Measurements from ENCODE around the gene ZNF793.

Gene ZNF793

DNA sequence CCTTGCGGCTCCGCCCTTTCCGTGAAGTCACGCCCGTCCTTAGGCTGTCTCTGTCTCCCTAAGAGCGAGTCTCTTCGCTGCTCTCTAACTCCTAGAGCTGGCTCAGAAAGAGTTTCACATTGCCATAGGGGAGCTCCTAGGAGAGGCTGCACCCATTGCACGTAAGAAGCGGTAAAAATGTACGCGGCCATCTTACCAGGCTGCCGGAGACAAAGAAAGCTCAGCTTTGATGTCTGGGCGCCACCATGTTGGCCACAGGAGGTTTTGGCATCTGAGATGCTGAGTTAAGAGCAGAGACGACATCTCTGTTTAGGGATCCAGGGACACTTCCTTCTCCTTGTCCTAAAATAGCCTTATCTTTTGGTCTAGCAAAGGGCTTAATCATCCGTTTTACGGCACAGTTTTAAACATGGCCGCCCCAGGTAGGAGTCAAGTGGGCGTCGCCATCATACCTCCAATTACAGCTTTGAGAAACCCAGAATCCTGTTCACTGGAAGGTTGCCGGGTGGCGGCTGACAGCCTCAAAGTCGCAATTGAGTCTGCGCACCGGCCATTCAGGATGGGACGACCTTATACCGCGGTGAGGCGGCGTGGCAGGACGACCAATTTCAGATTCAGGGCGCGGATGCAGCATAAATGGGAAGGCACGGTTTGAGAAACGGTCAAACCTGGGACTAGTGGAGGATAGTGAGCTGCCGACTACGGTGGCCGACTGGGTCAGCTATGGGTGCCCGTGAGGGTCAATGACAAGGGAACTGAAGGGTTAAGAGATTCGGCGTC is at the start of gene ZNF793:
Gene ZNF793, plus strand, starts transcription at position 553 of the 780 bp plus-strand sequence. CDS start 16,501 bp downstream, outside the sequence.
- peak; percentile 83 to 85 for DNase-seq

DNA sequence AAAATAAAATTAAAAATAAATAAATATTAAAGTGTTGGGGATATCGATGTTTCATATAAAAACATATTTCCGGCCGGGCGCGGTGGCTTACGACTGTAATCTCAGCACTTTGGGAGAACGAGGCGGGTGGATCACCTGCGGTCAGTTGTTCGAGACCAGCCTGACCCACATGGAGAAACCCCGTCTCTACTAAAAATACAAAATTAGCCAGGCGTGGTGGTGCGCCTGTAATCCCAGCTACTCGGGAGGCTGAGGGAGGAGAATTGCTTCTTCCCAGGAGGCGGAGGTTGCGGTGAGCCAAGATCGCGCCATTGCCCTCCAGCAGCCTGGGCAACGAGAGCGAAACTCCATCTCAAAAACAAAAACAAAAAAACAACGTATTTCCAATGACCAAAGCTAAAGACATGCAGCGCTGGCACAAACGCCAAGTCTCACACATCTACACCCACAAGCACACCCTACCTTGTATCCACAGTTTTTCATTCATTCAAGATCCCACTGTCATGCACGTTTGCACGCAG is 40.4 kb upstream of the ZNF793 start:
- DNase-seq: no peak

DNA sequence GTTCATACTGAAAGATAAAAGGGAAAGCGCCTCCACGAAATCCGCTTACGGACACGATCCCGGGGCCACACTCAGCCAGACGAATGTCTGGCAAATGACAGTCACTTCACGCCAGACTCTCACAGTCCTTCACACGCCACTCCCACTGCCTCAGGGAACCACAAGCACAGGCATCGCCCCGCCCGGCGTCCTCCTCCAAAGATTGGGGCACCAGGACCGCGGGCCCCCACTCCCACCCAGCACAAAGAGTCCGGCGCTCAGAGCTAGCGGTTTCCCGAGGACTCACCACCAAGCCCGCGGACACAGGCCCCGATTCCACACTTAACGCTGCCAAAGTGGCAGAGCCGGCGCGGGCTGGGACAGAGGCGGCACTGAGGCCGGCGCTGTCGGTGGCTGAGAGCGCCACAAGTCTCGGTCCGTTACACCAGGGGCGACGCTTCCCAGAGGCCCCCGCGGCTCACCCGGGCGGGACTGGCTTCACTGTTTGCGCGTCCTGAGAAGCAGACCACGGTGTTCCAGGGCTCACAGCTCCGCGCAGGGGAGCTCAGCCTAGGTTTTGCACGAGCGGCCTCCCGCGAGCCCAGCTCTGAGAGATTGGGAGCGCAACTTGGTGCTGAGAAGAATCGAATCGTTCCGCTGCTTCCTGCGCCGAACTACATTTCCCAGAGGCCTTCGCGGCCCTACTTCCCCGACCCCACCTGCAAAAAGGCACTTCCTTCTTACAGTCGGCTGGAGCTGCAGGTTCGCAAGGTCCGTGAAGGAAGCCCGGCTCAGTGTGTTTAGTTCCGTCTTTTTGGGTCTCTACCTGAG is 39.7 kb upstream of the ZNF793 start, which contains the start of gene ZNF569:
Gene ZNF569, minus strand, starts transcription at position 647 of the 810 bp plus-strand sequence. CDS start 22,523 bp downstream, outside the sequence.
- peak; percentile 90 for DNase-seq

DNA sequence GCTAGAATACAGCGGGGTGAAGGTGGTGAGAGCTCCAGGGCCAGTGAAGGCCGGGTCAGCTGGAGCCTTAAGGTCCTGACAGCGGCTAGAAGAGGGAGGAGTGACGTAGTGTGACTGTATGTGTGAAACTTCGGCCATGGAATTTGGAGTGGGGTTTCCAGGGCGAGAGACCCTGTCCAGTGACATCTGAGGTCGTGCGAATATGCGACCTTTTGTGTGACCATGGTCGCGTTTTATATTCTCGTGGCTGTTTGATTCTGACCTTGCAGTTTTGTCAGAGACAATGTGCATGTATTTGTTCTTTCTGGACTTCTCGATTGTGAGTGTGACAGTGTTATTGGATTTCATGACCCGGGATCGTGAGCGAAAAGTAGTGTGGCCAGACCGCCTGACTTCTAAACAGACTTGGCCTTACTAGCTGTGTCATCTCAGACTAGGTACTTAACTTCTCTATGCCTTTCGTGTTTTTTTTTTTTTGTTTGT is 39.1 kb upstream of the ZNF793 start:
- no peak for DNase-seq

DNA sequence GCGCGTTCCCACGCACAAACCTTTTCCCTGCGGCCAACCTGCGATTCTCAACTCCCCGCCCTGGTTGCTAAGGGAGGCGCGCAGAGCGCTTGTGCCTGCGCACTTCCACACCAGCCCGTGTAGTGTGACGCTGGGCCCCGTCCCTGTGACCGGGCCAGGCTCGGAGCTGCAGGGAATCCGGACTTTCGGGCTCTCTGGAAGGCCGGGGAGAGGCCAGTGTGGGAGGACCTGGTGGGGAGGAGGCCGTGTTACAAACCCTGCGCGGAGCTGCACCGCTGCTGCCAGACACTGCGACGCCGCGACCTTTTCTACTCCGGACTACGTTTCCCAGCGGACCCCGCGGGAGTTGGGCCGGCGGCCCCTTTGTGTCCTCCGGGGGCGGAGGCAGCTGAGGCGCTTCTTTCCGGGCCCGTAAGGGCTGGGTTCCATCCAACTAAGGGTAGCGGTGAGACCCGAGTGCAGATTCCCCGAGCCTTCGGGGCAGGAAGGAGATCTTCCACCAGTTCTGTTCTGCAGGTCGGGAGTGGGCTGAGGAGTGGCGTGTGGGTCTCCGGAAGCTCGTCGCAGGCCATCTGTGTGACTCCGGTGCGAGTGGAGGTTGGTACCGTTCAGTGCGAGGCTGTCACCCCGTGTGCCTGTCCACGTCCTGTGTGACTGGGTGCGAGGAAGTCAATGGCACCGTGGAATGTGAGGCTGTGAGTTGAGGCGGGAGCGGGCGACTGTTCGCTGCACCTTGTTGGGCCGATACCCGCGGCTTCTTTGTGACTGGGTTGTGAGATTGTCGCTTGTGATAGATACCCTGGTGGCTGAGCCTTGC is 37.6 kb upstream of the ZNF793 start, which contains the start of gene ZNF570:
Gene ZNF570, plus strand, starts transcription at position 396 of the 817 bp plus-strand sequence. CDS start 999 bp downstream, outside the sequence.
- DNase-seq: peak; percentile 88 to 92

DNA sequence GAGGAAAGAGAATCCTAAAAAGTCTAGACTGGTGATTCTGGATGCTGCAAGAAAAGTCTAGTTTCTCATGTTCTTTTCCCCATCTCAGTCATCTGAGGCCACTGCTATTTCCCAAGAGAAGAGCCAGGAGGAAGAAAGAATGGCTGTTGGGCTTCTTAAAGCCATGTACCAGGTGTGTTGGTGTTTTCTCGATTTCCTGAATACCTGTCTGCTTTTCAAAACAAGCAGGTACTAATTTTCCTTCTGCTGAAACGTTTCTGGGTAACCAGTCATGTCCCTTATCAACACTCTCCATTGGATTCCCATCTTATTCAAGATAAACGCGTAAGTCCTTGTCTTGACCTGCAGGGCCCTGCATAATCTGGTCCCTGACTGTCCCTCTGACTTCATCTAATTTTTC is 36.5 kb upstream of the ZNF793 start:
- no peak for DNase-seq

DNA sequence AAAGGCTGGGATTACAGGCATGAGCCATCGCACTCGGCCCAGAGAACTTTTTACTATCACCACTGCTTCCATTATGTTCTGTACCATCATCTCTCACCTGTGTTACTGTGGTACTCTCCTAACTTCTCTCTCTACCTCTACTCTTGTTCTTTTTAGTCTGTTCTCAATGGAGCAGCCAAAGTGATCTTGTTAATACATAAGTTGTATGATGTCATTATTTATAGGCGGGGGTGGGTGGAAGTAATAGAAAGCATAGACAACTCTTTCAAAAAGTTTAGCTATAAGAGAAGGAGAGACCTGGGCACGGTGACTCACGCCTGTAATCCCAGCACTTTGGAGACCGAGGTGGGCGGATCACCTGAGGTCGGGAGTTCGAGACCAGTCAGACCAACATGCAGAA is 34.6 kb upstream of the ZNF793 start:
- DNase-seq: no peak

DNA sequence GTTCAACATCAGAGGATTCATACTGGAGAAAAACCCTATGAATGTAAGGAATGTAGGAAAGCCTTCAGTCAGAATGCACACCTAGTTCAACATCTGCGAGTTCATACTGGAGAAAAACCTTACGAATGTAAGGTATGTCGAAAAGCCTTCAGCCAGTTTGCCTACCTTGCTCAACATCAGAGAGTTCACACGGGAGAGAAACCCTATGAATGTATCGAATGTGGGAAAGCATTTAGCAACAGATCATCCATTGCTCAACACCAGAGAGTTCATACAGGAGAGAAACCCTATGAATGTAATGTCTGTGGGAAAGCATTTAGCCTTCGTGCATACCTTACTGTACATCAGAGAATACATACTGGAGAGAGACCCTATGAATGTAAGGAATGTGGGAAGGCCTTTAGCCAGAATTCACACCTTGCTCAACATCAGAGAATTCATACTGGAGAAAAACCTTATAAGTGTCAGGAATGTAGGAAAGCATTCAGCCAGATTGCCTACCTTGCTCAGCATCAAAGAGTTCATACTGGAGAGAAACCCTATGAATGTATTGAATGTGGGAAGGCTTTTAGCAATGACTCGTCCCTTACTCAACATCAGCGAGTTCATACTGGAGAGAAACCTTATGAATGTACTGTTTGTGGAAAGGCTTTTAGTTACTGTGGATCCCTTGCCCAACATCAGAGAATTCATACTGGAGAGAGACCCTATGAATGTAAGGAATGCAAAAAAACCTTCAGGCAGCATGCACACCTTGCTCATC is 22.2 kb upstream of the ZNF793 start:
- no peak for DNase-seq

- DNase-seq: no peak
Measured at GRCh38 chr19:37492213-37492612, 14.5 kb upstream of the ZNF793 start.

DNA sequence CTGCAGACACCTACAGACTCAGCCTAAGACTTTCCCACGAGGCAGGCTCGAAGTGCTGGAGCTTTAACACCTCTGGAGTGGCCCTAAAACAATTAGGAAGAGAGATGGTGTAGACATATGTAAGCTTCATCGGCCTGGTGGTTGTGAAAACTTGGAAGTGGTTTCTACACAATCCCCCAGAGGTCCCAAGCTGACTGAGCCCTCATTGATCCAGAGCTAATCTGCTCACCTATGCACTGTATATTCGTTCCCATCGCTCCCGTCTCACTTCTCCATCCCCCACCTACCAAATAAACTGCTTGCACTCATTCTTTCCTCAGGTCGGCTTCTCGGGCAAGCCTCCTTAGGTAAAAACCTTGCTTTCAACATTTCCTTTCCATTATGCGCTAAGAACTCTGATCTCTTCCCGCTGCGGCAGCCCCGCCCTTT is 767 bp upstream of the ZNF793 start:
- no peak for DNase-seq

DNA sequence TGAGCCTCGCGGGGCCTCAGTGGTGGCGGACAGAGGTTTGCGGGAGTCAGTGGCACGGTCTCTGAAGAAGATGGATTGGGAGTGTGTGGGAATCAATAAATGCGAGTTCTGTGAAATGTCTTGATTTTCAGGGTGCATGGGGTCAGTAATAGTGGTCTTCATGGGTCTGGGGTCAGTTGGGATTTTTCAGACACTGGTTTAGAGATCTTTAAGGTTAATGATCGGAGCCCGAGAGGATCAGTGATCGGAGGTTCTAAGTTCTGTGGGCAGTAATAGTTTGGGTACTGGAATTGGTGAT is 377 bp downstream of the ZNF793 start:
- no peak for DNase-seq

DNA sequence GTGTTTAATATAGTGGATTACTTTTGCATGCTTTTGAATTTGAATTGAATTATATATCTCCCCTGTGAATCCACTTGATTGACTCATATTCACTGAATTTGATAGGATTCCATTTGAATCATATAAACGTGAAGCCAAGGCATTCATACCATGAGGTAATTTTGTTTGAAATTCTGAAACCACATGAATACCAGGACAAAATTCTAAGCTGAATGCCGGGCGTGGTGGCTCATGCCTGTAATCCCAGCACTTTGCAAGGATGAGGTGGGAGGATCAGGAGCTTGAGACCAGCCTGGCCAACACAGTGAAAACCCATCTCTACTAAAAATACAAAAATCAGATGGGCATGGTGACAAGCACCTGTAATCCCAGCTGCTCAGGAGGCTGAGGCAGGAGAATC is 4.4 kb downstream of the ZNF793 start:
- DNase-seq: no peak

DNA sequence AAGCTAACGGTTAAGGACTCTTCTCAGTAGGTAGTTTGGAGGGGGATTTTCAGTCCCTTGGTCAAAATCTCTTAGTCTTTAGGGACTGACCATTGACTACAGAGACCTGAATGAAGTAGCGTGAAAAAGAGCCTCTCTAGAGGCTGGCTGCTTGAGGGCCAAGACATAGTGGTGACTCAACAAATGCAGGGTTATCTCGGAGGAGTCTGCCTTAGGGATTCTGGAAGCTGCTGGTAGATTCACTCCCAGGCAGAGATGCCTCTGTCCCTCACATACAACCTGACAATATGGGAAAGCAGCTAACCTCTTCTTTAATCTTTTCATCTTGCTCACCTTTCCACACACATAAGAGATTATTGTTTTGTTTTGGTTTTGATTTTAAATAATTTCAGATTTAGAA is 5.1 kb downstream of the ZNF793 start:
- DNase-seq: no peak

GRCh38 chr19:37513397-37513796 is 6.7 kb downstream of the ZNF793 start:
- DNase-seq: no peak

- DNase-seq: no peak
Measured at GRCh38 chr19:37519890-37520289, 13.2 kb downstream of the ZNF793 start.

GRCh38 chr19:37537391-37537947 is 30.7 kb downstream of the ZNF793 start:
- no peak for DNase-seq

DNA sequence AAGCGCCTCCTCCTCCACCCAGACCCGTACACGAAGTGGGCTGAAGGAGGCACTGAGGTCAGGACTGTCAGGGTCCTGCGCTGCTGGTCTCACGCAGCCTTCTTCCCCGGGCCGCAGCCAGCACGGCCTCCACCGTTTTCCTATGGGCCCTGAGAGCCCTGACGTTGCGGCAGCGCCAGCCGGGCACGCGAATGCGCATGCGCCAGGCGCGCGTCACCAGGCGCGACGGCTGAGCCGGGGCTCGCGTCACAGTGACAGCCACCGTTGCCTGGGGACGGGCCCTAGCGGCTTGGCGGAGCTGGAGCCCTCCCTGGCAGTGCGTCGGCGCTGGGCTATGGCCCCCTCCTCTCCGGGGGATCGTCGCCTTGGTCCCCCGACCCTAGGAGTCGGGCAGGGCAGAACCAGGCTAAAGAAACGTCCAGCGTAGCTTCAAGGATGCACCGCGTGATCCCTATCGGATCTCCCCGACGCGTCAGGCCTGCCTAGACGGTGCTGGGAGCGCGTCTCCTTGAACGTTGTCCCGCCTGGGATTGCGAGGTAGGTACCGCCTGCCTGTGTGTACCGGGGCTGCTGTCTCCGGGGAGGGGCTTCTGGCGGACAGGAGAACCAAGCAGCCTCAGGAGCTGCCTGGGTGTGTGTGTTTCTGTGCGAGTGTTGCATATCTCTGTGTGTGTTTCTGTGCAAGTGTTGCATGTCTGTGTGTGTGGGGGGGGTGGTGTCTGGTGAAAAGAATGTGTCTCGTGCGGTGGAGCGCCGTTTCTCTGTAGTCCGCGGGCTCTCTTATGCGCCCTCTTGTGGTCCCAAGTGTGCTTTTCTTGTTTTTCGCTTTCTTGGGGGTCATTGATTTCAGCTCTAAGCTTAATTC is 44.6 kb downstream of the ZNF793 start:
- peak; percentile 66 to 70 for DNase-seq

- DNase-seq: no peak
Measured at GRCh38 chr19:37563518-37563917, 56.8 kb downstream of the ZNF793 start.

DNA sequence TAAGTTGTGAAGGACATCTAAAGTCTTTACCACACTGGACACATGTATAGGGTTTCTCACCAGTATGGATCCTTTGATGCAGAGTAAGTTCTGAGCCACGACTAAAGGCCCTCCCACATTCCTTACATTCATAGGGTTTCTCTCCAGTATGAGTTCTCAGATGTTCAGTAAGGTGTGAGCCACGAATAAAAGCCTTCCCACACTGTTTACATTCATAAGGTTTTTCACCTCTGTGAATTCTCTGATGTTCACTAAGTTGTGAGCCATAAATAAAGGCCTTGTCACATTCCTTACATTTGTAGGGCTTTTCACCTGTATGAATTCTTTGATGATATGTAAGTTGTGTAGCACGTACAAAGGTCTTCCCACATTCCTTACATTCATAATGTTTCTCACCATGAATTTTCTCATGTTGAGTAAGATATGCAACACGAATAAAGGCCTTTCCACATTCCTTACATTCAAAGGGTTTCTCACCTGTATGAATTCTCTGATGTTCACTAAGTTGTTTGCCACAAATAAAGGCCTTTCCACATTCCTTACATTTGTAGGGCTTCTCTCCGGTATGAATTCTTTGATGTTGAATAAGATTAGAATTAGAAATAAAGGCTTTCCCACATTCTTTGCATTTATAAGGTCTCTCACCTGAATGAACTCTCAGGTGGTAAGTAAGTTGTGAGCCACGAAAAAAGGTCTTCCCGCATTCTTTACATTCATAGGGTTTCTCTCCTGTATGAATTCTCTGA is 58.1 kb downstream of the ZNF793 start:
- DNase-seq: no peak

GRCh38 chr19:37565370-37565669 is 58.6 kb downstream of the ZNF793 start:
- no peak for DNase-seq
